Measurements from ENCODE around the gene GGN.

GGN gene

GRCh38 chr19:38399537-38399936 lies 11.7 kb upstream of the GGN start:
- Histone ChIP-seq H3K36me3 (replicated peaks) (peaks cover 4% of the 10 kb centered on the region), H3K4me3 (ENCODE audit: low read depth, low read length) (no peak overlapping the region), H3K27me3 (replicated peaks) (no peaks in the 10 kb centered on the region), H3K27ac (no peak overlapping the region)
- no peak for TF ChIP-seq CTCF (IDR thresholded peaks at IDR 0.05; ENCODE audit: low read depth, low read length, missing control alignments)
- no peak for DNase-seq
- in situ Hi-C loops (cut with HindIII; ENCODE audit: low pct_ligation_motif_present, low sequenced_read_pairs) = no loop called here

- no peak for DNase-seq
- Histone ChIP-seq H3K4me3 (ENCODE audit: low read depth, low read length) (no peak overlapping the region), H3K27me3 (replicated peaks) (no peaks in the 10 kb centered on the region), H3K36me3 (replicated peaks) (peaks cover 4% of the 10 kb centered on the region), H3K27ac (no peak overlapping the region)
- in situ Hi-C loops (cut with HindIII; ENCODE audit: low pct_ligation_motif_present, low sequenced_read_pairs) = no loop called here
- no peak for TF ChIP-seq CTCF (IDR thresholded peaks at IDR 0.05; ENCODE audit: low read depth, low read length, missing control alignments)
Observed at GRCh38 chr19:38399081-38399480, 11.2 kb upstream of the GGN start.

GRCh38 chr19:38395381-38396114 lies 7.7 kb upstream of the GGN start:
- H3K27me3 ChIP-seq (replicated peaks) = no peaks in the 10 kb centered on the region
- H3K4me3 ChIP-seq (ENCODE audit: low read depth, low read length) = no peak overlapping the region
- DNase-seq = no peak
- in situ Hi-C loops (cut with HindIII; ENCODE audit: low pct_ligation_motif_present, low sequenced_read_pairs) = no loop called here
- peaks cover 13% of the 10 kb centered on the region for H3K36me3 ChIP-seq (replicated peaks)
- TF ChIP-seq CTCF (IDR thresholded peaks at IDR 0.05; ENCODE audit: low read depth, low read length, missing control alignments) = no peak
- H3K27ac ChIP-seq = no peak overlapping the region

GRCh38 chr19:38394488-38394887 lies 6.7 kb upstream of the GGN start:
- no peak for TF ChIP-seq CTCF (IDR thresholded peaks at IDR 0.05; ENCODE audit: low read depth, low read length, missing control alignments)
- Histone ChIP-seq H3K36me3 (replicated peaks) (peaks cover 13% of the 10 kb centered on the region), H3K4me3 (ENCODE audit: low read depth, low read length) (peak overlapping the region; percentile 12), H3K27ac (no peak overlapping the region), H3K27me3 (replicated peaks) (no peaks in the 10 kb centered on the region)
- DNase-seq = peak; percentile 25
- in situ Hi-C loops (cut with HindIII; ENCODE audit: low pct_ligation_motif_present, low sequenced_read_pairs) = no loop called here

GRCh38 chr19:38392707-38393308 lies 5.0 kb upstream of the GGN start:
- peak; percentile 69 for DNase-seq
- Histone ChIP-seq H3K27ac (no peak overlapping the region), H3K27me3 (replicated peaks) (no peaks in the 10 kb centered on the region), H3K36me3 (replicated peaks) (peaks cover 13% of the 10 kb centered on the region), H3K4me3 (ENCODE audit: low read depth, low read length) (no peak overlapping the region)
- in situ Hi-C loops (cut with HindIII; ENCODE audit: low pct_ligation_motif_present, low sequenced_read_pairs) = no loop called here
- no peak for TF ChIP-seq CTCF (IDR thresholded peaks at IDR 0.05; ENCODE audit: low read depth, low read length, missing control alignments)
